Neural progenitor cell (in vitro differentiated cells): ENCODE results near the gene MDH2.

Source experiments
- CTCF ChIP-seq: fragments of 200-600 bp; sonication (generic); IDR thresholded peaks from 2 replicates; pipeline ENCODE4 v1.5.1; 2017; ENCODE audit warnings: antibody characterized with exemption, mild to moderate bottlenecking
- EZH2 ChIP-seq: fragments of 200-600 bp; sonication (generic); IDR thresholded peaks from 2 replicates; pipeline ENCODE4 v1.6.1; 2017; ENCODE audit warnings: antibody characterized with exemption, mild to moderate bottlenecking, moderate library complexity
- EZH2phosphoT487 ChIP-seq: fragments of 200-600 bp; sonication (generic); IDR thresholded peaks from 2 replicates; pipeline ENCODE4 v1.6.1; 2017; ENCODE audit warnings: antibody characterized with exemption

- TF ChIP-seq CTCF (no peak), EZH2phosphoT487 (no peak), EZH2 (no peak)
Measured at GRCh38 chr7:76023002-76023401, 24.9 kb upstream of the MDH2 start.
